Measurements from ENCODE around the gene TPP1. TPM values are rescaled to one million over a fixed set of nuclear protein-coding genes. Genes with fewer than 3 reads are reported as not detected.

The TPP1 gene
- total RNA-seq, 1 donor from 2014 or later = 72.0 TPM

DNA sequence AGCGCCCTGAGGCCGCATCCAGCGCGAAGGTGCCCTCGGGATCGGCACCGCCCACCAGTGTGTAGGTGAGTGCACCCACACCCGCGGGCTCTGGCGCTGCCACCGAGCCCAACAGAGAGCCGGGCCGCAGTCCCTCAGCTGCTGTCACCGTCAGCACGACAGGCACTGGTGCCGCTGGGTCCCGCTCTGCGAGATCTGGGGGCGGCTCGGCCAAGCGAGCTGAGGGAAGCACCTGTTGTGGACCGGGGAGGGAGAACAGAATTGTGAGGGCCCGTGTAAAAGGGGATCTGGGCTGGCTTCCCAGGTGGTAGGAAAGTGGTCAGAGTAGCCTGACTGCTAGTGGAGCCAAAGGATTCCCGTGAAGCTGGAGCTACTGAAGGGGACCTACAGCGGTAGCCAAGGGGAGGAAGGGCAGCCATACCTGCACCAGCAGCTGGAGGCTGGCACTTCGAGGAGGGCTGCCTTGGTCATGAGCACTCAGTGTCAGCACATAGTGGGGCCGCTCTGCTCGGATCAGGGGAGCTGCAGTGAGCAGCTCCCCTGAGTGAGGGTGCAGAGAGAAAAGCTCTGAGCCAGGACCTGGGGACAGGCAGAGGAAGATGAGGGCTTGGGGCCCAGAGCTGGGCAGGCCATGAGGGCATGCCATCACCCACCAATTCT, 11.5 kb upstream of the TPP1 start:
- intact Hi-C loops (cut with DNase I) = no loop called here
- peak; percentile 71 for DNase-seq (ENCODE audit: low spot score)

DNA sequence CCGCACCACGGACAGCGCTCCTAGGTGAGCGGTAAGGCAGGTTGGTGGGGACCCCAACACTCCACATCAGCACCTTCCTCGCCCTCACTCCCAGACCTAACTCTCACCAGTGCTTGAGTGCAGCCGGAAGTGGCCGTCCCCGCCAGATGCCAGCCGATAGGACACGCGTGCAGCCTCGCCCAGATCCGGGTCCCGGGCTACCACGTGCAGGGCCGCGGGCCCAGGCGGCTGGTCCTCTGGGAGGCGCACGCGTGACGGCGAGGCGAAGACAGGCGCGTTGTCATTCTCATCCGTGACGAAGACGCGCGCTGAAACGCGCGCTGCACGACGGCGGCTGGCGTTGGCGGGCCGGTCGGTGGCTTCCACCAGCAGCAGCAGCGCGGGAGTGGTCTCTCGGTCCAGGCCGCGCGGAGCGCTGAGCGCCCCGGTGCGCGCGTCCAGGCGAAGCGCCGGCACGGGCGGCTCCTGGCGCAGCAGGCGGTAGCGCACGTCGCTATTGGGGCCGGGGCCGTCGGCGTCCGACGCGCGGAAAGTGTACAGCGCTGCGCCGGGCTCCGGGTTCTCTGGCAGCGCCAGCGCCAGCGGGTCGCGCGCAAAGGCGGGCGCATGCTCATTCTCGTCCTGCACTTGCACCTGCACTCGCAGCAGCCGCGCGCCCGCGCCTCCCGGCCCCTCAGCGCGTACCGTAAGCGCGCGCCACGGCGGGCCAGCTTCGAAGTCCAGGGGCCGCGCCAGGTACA, 10.8 kb upstream of the TPP1 start:
- DNase-seq (ENCODE audit: low spot score) = peak; percentile 61
- intact Hi-C loops (cut with DNase I) = no loop called here

DNA sequence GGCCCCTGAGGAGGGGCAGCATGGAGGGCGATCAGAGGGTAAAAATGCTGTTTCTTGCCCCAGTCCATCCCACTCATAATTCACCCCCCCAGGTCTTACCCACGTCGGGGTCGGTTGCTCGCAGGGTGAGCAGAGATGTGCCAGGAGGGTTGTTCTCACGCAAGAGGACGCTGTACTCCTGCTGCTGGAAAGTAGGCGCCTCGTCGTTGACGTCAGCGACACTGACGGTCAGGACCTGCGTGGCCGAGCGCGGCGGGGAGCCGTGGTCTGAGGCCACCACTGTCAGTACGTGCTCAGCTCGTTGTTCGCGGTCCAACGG, 10.3 kb upstream of the TPP1 start:
- peak; percentile 49 for DNase-seq (ENCODE audit: low spot score)
- intact Hi-C loops (cut with DNase I) = no loop called here

DNA sequence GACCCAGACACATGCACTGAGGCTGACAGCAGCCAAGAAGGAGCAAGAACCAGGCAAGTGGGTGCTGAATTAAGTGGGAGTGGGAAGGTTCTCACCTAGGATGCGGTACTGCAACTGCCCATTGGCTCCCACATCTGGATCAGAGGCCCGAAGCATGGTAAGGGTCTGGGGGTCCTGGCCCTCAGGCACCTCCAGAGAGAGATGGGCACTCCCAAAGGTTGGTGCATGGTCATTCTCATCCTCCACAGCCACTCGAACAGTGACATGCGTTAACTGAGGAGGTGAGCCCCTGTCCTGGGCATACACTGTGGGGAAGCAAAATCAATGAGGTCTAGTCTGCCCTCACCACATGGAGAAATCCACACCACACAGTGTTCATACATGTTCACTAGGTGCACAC, 9.3 kb upstream of the TPP1 start:
- DNase-seq (ENCODE audit: low spot score) = peak; percentile 27
- intact Hi-C loops (cut with DNase I) = no loop called here

DNA sequence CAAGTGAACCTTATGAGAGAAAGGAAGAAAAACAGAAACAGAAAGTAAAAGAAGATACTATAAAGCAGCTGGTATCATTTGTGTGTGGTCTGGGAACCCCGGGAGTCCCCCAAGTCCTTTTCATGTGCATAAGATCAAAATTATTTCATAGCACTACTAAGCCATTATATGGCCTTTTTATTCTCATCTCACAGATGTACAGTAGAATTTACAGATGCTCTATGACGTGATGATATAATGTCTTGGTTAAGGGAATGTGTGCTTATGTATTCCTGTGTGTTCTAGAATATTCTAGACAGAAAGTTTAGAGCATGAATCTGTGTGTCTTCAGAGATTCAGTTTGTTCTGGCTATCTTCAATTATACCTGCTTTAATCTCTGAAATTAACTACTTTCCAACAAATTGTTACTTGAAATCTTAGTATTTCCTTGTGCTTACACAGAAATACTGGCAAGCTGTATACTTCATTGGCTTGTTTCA, 8.6 kb upstream of the TPP1 start:
- intact Hi-C loops (cut with DNase I) = no loop called here
- peak; percentile 15 for DNase-seq (ENCODE audit: low spot score)

DNA sequence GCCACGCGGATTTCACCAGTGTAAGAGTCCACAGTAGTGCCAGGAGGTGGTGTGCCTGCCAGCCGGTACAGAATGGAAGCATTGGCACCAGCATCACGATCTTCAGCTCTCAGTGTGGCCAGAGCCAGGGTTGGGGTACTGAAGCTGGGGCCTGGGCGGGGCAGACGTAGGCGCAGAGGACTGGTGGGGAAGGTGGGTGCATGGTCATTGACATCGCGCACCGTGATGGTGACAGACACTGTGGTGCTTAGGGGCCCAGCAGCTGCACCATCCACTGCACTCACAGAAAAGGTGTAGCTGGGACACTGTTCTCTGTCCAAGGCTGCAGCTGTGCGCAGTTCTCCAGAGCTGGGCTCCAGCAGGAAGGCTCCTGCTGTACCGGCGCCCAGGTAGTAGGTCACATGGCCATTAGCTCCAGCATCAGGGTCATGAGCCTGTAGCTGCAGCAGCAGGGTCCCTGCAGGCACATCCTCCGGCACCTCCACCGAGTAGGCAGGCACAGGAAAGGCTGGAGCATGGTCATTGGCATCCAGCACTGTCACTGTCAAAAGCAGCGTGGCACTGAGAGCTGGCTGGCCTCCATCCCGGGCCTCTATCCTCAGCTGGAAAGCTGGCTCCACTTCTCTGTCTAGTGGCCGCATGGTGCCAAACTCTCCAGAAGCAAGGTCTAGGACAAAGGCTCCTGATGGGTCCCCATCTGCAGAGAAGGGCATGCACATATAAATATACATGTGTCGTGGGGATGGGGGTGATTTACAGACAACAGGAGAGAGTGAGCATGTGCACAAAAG, 7.9 kb upstream of the TPP1 start:
- intact Hi-C loops (cut with DNase I) = no loop called here
- DNase-seq (ENCODE audit: low spot score) = peak; percentile 73

DNA sequence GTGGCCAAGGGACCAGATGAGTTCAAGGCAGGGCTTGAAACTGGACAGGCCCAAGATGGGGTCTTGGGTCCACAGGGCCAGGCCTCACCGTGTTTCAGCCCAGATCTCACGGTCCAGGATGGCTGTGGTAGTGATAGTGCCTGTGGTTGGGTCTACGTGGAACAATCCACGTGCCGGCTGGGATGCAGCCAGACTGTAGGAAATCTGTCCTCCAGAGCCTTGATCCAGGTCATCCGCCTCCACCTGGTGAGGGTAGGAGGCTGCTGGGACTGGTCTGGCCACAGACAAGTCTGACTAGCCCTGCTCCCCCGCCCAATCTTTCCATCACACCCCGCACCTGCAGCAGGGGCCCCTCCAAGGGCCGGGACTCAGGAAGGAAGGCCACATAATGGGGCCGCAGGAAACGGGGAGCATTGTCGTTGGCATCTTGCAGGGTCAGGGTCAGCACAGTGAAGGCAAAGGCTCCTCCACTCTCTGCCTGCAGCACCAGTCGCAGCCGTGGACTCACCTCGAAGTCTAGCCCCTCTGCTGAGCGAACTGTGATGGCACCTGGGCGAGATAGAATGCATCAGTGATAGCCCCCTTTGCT, 6.7 kb upstream of the TPP1 start:
- peak; percentile 70 for DNase-seq (ENCODE audit: low spot score)
- intact Hi-C loops (cut with DNase I) = no loop called here

DNA sequence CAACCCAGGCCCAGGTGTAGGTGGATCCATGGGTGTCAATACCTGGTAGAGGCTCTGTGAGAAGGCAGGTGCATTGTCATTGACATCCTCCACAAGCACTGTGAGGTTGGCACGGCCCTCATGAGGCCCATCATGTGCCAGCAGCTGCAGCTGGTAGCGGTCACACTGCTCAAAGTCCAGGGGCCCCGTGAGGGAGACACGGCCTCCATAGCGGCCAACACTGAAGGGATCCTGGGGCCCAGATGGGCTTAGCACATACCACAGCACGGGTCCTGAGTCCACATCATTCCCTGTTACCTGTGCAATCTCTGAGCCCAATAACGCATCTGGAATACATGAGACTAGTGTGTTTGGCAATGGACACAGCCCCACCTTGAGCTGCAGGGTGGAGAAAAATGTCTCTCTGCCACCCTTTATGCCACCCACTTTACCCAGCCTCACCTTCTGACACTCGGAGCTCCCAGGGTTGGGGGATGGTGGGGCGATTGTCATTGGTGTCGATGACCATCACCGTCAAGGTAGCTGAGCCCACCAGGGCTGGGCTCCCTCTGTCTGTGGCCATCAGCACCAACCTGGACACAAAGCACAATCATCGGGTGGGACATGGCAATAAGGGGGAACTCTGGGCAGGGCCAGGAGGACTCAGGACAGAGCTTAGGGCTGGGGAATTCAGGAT, 6.1 kb upstream of the TPP1 start:
- intact Hi-C loops (cut with DNase I) = no loop called here
- DNase-seq (ENCODE audit: low spot score) = peak; percentile 72

DNA sequence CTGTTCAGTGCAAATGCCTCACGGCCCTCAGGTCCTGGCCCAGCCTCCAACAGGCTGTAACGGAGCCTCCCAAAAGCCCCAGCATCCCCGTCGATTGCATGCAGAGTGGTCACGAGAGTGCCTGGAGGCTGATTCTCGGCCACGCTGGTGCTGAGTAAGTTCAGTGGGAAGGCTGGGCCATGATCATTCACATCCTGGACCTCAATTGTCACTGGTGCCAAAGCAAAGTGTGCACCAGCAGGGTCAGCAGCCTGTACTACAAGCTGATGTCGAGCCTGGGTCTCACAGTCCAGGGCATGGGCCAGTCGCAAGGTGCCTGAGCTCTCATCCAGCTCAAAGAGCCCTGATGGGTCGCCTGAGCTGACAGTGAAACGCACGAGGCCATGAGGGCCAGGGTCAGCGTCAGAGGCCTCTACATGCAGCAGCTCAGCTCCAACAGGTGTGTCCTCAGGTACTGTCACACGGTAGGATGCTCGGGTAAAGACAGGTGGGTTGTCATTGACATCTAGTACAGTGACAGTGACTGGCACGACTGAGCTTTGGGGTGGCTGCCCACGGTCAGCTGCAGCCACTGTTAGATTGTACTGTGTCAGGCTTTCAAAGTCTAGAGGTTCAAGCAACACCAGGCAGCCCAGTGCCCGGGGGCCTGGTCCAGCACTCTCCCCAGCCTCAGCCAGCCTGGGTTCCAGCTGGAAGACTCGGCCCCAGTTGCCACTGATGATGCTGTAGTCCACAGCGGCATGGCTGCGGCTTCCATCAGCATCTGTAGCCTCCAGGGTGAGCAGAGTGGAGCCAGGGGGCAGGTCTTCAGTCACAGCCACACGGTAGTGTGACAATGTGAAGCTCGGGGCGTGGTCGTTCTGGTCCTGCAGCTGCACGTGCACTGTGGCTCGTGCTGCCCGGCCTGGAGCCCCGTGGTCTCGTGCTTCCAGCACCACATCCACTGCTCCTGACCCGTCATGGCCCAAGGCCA, 4.5 kb upstream of the TPP1 start:
- intact Hi-C loops (cut with DNase I) = no loop called here
- DNase-seq (ENCODE audit: low spot score) = peak; percentile 66

DNA sequence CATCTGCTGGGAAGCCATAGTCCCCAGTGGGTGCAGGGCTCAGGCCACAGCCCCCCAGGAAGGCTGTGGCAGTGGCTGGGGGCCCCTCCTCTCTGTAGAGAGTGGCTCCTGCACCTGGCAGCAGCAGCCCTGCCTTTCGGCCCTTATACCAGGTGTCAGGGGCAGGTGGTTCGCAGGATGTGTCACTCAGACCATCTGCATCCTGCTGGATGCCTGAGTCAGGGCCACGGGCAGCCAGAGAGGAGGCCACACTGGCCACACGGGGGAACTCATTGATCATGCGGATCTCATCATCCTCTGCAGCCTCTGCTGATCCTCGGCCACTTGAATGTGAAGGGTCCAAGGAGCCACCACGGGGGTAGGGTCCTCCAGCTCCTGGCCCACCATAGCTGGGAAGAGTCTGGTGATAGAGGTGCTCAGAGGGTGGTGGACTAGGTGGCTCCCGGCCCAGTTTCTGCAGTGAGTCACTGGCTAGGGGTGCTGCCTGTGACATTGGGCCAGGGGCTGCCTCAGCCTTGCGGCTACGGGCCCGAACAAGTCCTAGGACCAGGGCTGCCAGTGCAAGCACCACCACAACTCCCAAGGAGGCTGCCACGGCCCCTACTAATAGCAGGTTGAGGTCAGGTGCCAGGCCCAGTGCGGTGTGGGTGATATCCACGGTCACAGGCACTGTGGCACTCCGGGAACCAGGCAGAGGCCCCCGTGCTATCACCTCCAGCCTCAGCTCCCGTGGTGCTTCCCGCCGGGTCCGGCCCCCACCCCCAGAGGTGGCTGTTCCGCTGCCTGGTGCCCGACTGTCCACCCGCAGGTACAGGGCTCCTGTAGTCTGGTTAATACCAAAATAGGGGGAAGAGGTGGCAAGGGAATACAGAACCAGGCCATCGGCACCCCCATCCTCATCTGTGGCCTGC, 3.3 kb upstream of the TPP1 start:
- intact Hi-C loops (cut with DNase I) = no loop called here
- DNase-seq (ENCODE audit: low spot score) = peak; percentile 64

DNA sequence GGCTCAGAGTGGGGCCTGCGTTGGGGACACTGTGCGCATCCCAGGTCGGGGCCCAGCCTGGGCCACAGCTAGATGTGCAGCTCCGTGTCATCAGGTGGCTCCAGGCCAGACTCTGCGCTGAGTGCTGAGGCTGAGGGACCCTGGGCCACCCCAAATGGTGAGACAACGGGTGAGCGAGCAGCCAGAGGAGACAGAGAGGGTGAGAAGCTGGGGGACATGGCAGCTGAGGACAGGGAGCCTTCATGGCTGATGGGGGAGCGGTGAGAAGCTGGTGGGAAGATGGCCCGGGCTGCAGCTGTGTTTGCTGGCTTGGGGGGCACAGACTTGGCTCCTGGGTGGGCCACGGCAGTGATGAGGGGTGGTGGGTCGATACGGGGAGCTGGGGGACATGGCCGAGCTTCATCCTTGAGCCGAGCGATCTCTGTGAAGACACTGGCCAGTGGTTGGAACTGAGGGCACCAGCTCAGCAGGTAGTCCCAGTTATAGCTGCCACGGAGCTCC, 2.5 kb upstream of the TPP1 start:
- DNase-seq (ENCODE audit: low spot score) = peak; percentile 62

DNA sequence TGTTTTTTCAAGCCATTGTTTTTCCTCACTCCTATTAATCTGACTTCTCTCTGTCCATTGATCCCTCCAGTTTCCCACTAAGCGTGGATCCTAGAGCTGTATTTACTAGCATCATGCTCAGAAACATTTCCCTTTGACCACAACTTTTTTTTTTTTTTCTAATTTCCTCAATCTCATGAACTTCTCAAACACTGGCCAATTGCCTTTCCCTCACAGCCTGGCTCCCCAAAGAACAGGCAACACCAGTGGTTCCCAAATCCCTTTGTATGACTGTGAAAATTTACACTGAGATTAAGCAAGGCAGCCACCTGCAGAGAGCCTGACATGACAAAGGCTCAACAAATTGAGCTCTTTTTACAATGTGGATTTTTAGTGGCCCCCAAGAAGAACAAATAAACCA, 1.4 kb upstream of the TPP1 start:
- DNase-seq (ENCODE audit: low spot score) = peak; percentile 36
- intact Hi-C loops (cut with DNase I) = no loop called here

More for the DNA sequence above, 2.5 kb upstream of the TPP1 start:
- intact Hi-C loops (cut with DNase I) = no loop called here

DNA sequence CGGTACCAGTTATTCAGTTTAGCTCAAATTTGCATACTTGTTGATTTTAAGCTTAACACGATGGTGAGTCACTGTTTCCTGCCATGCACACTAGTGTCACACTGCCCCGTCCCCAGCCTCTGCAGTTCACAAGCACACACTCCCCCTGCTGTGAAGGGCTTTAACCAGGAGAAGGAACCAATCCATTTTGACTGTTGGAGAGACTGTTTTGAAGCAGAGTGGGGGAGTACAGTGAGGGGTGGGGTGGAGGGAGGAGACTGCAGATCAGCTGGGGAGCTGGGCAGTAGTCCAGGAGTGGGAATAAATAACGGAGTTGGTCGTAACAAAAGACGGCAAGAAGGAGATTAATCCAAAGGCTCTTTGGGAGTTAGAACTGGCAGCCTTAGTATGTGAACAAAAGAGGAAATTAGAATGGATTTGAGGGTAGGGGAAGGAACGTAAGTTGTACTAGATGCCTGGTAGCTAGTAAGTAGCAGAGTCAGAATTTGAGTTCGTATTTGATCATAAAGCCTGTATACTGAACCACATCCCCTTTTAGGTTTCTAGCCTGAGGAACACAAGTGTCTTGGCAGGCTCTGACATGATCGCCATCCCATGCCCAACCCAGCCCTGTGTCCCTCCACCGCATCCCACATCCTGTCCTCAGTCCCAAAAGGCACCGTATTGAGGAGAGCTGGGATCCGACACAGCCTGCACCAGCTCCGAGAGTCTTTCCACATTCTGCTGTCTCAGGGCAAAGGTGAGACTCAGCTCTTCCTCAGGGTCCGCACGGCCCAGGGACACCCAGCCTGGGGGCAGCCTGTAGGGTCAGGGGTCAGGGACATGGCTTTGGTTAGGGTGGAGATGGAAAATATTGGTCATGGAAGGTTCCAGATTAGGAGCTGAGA, 862 bp downstream of the TPP1 start:
- DNase-seq (ENCODE audit: low spot score) = peak; percentile 77

DNA sequence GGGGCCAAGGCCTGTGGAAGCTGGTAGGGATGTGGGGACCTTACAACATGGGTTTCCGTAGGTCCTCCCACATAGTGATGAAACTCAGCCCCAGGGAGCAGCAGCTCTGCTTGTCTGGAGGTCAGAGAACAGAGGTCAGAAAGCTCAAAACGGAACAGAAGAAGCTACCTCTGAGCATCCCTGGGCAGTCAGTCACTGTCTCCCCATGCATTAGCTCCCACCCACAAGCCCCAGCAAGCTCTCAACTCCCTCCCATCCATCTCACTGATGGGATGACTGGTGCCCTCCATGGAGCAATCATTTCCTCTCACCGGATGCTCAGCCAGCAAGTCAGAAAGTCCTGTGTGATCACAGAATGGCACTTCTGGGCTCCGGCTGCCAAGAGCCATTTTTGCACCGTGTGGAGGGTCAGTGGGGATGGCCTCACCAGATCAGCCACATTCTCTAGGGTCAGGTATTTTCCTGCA, 1.9 kb downstream of the TPP1 start:
- intact Hi-C loops (cut with DNase I) = no loop called here
- DNase-seq (ENCODE audit: low spot score) = peak; percentile 22

More for the DNA sequence above, 862 bp downstream of the TPP1 start:
- intact Hi-C loops (cut with DNase I) = no loop called here

DNA sequence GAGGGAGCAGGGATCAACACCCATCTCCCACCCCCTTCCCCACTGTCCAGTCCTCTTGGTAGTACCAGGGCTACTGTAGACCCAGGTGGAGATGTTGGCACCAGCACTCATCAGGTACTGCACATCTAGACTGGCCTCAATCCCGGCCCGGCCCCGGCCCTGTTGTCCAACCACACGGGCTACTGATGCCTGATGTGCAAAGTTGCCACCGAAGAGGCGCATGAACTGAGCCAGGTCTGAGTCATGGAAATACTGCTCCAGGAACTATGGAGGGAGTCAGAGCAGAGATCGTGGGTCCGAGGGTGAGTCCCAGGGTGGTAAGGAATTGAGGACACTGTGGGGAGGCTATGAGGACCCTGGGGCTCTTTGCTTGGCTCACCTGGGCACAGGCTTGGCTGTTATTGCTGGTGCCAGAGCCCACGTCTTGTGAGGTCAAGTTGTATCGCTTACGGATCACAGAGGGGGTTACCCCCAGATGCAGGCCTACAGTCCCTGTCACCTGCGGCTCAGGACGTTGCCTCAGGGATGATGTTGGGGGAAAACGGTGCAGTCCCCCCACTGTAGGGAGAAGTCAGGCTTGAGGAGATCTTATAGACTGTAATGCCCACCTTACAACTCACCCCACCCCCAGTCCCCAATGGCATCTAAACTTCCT, 2.5 kb downstream of the TPP1 start:
- intact Hi-C loops (cut with DNase I) = no loop called here
- DNase-seq (ENCODE audit: low spot score) = no peak
